ENCODE measurements around the gene GDPD3. TPM values are rescaled to one million over a fixed set of nuclear protein-coding genes. Genes with fewer than 3 reads are reported as not detected.

GDPD3 gene
- polyA plus RNA-seq, 3 donors from 2014 or later, result not detected

DNA sequence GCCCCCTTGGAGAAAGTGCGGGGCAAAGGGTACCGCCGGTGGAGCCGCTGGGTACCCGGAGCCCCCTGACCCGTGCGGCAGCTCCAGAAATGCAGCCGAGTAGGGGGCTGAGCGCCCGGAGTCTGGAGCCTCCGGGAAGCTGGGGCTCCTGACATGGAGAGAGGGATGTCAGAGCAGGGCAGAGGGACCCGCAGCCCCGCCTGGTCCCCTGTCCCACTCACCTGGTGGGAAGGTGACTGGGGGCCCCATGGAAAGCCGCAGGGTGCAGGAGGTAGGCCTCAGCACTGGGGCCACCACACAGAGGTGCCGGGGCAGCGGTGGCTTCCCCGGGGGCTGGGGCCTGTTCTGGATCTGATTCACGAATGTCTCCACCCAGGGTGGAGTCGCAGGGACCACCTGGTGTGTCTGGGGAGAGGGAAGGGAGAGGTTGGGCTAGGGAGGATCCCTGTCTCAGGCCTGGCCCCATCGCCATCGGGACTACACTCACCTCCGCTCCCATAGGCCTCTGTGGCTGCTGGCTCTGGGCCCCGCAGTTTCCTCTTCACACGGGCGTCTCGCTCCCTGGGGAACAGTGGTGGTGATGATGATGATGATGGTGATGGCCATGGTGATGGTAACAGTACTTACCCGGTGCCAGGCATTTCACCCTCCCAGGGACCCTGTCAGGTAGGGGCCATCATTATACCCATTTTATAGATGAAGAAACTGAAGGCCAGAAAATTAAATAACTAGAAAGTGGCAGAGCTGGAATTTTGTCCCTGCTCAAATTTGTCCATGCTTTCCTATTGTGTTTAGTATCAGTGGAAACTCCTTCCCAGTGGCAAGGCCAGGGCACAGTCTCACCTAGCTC lies 26.8 kb downstream of the GDPD3 start:
- H3K4me1 Mint-ChIP-seq, result peaks cover 7% of the 10 kb centered on the region in 2 donors
- H3K9me3 Mint-ChIP-seq, result no peaks in the 10 kb centered on the region
- H3K4me3 Mint-ChIP-seq, result no peak overlapping the region
- peaks cover 0 to 4% (median 1%) of the 10 kb centered on the region in 3 donors for H3K27me3 Mint-ChIP-seq (ENCODE audit: low read depth in 3 of 3)
- peak overlapping the region in 3 of 6 donors; percentile 5 to 23 (median 22) for H3K27ac Mint-ChIP-seq
- no peak for DNase-seq
- H3K36me3 Mint-ChIP-seq, result peaks cover 4 to 24% (median 14%) of the 10 kb centered on the region in 3 donors

DNA sequence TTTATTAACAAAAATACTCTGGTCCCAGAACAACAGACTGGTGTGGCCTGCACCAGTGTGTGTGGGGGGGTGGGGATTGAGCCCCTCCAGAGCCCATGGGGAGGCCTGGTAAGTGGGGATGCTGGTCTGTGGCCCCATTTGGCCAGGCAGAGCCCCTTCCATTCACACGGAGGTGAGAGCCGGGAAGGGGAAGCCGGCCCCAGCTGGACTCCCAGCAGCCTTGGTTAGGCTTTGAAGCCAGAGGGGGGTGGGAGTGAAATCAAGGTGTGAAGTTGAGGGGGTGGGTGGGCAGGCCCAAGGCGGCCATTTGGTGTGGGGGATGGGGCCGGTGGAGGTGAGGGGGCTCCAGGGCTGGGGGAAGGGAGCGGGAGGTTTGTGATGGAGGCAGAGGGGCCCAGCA lies 27.5 kb downstream of the GDPD3 start:
- Mint-ChIP-seq H3K27ac (no peak overlapping the region), H3K36me3 (peaks cover 4 to 24% (median 14%) of the 10 kb centered on the region in 3 donors)

DNA sequence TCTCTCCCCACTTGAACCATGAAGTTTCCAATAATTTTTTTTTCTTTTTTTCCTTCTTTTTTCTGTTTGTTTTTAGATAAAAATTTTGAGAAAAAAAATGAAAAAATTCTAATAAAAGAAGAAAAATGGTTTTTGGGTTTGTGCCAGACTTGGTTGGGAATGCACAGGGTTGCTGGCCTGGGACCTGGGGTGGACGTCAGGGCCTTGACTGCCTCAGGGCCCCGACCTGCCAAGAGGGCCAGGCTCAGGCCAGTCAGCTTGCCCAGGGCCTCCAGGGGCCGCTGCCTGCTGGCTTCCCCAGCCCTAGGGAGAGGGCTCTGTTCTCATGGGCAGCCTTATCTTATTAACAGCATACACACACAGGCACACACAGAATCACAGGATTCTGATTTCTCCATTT lies 28.1 kb downstream of the GDPD3 start:
- Mint-ChIP-seq H3K4me3 (no peak overlapping the region), H3K9me3 (no peaks in the 10 kb centered on the region), H3K27me3 (ENCODE audit: low read depth in 3 of 3) (peaks cover 0 to 4% (median 1%) of the 10 kb centered on the region in 3 donors), H3K36me3 (peaks cover 4 to 24% (median 14%) of the 10 kb centered on the region in 3 donors), H3K4me1 (peaks cover 5% of the 10 kb centered on the region in 2 donors), H3K27ac (no peak overlapping the region)
- no peak for DNase-seq

More for the DNA sequence above, 27.5 kb downstream of the GDPD3 start:
- no peak for DNase-seq
- Mint-ChIP-seq H3K4me1 (peaks cover 5 to 7% of the 10 kb centered on the region in 2 donors), H3K27me3 (ENCODE audit: low read depth in 3 of 3) (peaks cover 0 to 4% (median 1%) of the 10 kb centered on the region in 3 donors), H3K9me3 (no peaks in the 10 kb centered on the region), H3K4me3 (no peak overlapping the region)

DNA sequence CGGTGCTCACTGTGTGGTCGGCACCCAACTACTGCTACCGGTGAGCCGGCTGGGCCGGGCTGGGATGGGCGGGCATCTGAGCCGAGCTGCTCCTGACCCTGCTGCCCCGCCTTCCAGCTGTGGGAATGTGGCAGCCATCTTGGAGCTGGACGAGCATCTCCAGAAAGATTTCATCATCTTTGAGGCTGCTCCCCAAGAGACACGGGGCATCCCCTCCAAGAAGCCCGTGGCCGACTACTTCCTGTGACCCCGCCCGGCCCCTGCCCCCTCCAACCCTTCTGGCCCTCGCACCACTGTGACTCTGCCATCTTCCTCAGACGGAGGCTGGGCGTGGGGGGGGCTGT lies 28.5 kb downstream of the GDPD3 start:
- no peak overlapping the region for H3K4me3 Mint-ChIP-seq
- peaks cover 5 to 7% of the 10 kb centered on the region in 2 donors for H3K4me1 Mint-ChIP-seq
- H3K9me3 Mint-ChIP-seq, result no peaks in the 10 kb centered on the region
- no peak for DNase-seq
- no peak overlapping the region for H3K27ac Mint-ChIP-seq
- peaks cover 4 to 24% (median 14%) of the 10 kb centered on the region in 3 donors for H3K36me3 Mint-ChIP-seq
- H3K27me3 Mint-ChIP-seq (ENCODE audit: low read depth in 3 of 3), result peaks cover 0 to 4% (median 1%) of the 10 kb centered on the region in 3 donors

DNA sequence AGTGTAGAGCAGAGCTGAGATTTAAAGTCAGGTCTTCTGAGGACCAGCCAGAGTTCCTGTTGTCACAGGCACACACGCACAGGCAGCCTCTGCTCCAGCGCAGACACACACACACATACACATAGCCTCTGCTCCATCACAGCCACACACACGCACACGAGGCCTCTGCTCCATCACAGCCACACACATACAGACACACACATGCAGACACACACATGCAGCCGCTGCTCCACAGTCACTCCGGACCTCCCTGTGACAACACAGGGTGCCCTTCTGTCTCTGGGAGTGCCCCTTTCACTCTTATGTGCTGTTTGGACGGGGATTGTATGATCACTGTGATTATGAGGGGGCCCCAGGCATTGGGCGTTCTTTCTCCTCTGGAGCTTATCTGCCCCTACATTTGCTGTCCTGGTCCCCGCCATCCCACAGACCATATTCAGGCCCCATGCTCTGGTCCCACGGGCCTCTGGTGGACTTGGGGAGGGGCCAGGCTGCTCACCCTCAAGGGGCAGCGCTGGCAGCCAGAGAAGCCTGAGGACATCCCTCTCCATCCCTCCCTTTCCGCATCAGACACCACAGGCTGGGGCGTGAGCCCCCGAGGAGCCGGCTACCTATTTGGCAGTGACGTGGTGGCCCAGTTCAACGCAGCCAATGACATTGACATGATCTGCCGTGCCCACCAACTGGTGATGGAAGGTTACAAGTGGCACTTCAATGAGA lies 29.1 kb downstream of the GDPD3 start:
- Mint-ChIP-seq H3K27me3 (ENCODE audit: low read depth in 3 of 3) (peaks cover 0 to 4% (median 1%) of the 10 kb centered on the region in 3 donors), H3K4me3 (no peak overlapping the region), H3K27ac (peak overlapping the region in 1 of 6 donors; percentile 64), H3K36me3 (peaks cover 4 to 28% (median 14%) of the 10 kb centered on the region in 3 donors), H3K9me3 (no peaks in the 10 kb centered on the region), H3K4me1 (peaks cover 5 to 12% of the 10 kb centered on the region in 2 donors)
- DNase-seq, result no peak

DNA sequence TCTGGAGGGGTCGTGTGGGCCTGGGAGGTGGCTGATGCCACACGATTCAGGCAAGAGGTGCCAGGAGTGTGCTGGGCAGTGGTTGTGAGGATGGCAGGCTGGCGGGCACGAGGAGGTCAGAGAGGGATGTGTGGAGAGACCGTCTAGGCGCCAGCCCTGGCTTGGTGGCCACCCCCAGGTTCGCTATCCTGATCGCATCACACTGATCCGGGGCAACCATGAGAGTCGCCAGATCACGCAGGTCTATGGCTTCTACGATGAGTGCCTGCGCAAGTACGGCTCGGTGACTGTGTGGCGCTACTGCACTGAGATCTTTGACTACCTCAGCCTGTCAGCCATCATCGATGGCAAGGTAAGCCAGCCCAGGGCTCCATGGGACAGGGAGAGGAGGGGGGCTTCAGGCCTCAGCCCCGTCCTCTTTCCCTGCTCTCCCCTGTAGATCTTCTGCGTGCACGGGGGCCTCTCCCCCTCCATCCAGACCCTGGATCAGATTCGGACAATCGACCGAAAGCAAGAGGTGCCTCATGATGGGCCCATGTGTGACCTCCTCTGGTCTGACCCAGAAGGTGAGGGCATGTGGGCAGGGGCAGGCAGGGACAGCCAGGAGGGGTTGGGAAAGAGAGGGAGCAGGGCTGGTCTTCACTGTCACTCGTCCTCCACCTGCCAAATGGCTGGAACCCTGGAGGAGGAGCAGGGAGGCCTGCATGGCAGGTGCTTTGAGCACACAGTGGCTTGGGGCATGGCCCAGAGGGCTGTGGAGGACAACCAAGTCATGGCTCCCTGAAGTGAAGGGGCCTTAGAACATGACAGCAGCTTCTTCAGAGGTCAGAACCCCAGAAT lies 29.9 kb downstream of the GDPD3 start:
- Mint-ChIP-seq H3K27me3 (ENCODE audit: low read depth in 3 of 3) (peaks cover 0 to 4% (median 1%) of the 10 kb centered on the region in 3 donors), H3K36me3 (peaks cover 4 to 28% (median 14%) of the 10 kb centered on the region in 3 donors), H3K9me3 (no peaks in the 10 kb centered on the region), H3K27ac (peak overlapping the region in 5 of 6 donors; percentile 17 to 75 (median 60)), H3K4me1 (peaks cover 9 to 15% of the 10 kb centered on the region in 2 donors), H3K4me3 (no peak overlapping the region)
- DNase-seq, result no peak

DNA sequence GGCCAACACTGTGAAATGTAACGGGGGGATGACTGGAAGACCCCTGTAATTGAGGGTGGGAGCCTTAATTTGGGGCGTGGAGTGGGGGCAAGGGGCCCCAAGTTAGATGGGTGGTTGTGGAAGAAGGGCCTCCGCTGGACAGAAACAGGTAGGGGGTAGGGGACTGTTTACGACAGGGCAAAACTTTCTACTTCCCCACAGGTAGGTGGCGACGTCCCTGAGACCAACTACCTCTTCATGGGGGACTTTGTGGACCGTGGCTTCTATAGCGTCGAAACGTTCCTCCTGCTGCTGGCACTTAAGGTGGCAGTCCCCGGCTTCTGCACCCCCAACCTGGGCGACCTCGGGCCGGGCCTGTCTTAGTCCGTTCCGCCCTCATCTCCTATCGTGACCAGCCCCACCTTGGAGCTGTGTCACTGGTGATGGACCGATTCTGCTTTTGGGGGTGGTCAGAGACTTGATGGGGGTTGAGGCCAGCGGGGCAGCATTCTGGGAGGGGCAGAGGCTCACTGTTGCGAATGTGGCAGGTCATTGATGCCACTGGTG lies 30.7 kb downstream of the GDPD3 start:
- Mint-ChIP-seq H3K36me3 (peaks cover 4 to 27% (median 14%) of the 10 kb centered on the region in 3 donors), H3K27me3 (ENCODE audit: low read depth in 3 of 3) (peaks cover 0 to 2% (median 1%) of the 10 kb centered on the region in 3 donors), H3K4me3 (no peak overlapping the region), H3K4me1 (peaks cover 17 to 23% of the 10 kb centered on the region in 2 donors), H3K9me3 (no peaks in the 10 kb centered on the region), H3K27ac (peak overlapping the region in 3 of 6 donors; percentile 52 to 75 (median 70))
- no peak for DNase-seq

DNA sequence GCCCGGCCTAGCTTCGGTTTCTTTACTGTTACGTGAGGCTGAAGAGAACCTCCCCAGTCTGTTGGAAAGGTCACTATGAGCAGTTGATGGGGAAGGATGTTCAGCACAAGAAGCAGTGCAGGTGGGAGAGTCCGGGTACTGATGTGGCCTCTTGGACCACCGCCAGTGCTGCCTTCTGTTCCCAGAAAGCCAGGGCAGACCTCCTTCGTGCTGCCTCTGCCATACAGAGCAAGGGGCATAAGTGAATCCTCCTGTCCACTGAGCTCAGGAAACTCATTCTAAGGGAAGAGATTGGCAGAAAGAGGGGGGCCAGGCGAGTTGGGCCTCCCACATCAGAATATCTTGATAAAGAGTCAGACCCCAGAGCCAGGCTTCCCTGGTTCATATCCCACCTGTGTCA lies 33.9 kb downstream of the GDPD3 start:
- DNase-seq, result no peak
- Mint-ChIP-seq H3K4me3 (no peak overlapping the region), H3K27me3 (ENCODE audit: low read depth in 3 of 3) (peaks cover 7 to 14% (median 9%) of the 10 kb centered on the region in 3 donors), H3K4me1 (peaks cover 43 to 52% of the 10 kb centered on the region in 2 donors), H3K9me3 (no peaks in the 10 kb centered on the region), H3K27ac (peak overlapping the region in 4 of 6 donors; percentile 16 to 64 (median 30)), H3K36me3 (peaks cover 4 to 24% (median 14%) of the 10 kb centered on the region in 3 donors)

DNA sequence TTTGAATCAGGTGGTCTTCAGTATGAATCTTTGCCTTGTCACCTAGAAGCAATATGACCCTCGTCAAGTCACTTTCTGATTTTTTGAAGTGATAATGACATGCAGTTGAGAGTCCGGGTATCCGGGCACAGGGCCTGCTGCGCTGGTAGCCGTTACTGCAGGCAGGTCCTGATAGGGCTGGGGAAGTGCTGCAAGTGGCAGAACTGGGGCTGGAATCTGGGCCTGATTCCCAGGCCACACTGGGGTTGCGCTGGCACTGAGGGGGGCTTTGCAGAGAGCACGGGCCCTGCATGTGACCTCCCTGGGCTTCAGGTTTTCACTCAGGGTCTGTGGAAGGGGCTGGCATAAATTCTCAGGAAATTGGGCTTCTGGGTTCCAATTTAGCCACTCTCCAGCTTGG lies 34.6 kb downstream of the GDPD3 start:
- Mint-ChIP-seq H3K9me3 (no peaks in the 10 kb centered on the region), H3K4me3 (no peak overlapping the region), H3K4me1 (peaks cover 42 to 52% of the 10 kb centered on the region in 2 donors), H3K36me3 (peaks cover 4 to 20% (median 10%) of the 10 kb centered on the region in 3 donors), H3K27ac (peak overlapping the region in 2 of 6 donors; percentile 22 to 36), H3K27me3 (ENCODE audit: low read depth in 3 of 3) (peaks cover 7 to 15% (median 9%) of the 10 kb centered on the region in 3 donors)
- no peak for DNase-seq

DNA sequence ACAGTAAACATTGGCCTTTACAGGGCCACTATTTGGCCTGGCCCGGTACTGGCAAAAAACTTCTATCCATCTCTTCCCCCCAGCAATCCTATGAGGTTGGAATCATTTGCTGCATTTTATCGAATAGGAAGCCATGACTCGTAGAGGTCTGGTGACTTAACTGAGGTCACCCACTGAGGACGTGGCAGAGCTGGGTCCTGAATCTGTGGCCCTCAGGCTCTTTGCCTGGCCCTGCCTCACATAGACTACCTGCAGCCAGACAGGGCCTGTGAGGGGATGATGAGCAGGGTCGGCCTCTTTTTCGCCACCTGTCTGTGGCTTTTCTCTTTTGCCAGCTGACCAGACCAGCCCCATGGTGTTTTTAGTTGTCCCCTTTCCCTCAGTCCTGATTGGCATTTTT lies 35.7 kb downstream of the GDPD3 start:
- Mint-ChIP-seq H3K4me3 (peak overlapping the region; percentile 89 to 96 (median 94)), H3K27ac (peak overlapping the region; percentile 52 to 99 (median 96)), H3K4me1 (peaks cover 40 to 52% of the 10 kb centered on the region in 2 donors), H3K9me3 (no peaks in the 10 kb centered on the region), H3K27me3 (ENCODE audit: low read depth in 3 of 3) (peaks cover 7 to 15% (median 9%) of the 10 kb centered on the region in 3 donors), H3K36me3 (peaks cover 4 to 15% (median 6%) of the 10 kb centered on the region in 3 donors)
- DNase-seq, result no peak

DNA sequence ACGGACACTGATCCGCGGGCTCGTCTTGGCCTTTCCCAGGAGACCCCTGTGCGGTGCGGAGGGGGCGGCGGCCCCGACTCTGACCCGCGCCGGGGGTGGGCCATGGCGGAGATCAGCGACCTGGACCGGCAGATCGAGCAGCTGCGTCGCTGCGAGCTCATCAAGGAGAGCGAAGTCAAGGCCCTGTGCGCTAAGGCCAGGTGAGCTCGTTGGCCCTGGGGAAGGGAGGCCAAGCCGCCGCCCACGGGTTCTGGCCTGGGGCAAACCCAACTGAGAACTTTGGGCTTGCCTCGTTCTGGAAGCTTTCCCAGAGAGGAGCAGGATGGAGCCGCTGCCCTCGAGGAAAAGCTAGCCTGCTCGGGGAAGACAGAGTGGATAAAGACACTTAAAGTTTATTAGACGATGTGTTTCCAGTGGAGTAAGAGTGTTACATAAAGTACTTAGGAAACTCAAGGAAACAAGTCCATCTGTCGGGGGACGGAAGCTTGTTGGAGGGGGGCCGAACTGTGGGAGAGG lies 37.0 kb downstream of the GDPD3 start:
- H3K27me3 Mint-ChIP-seq (ENCODE audit: low read depth in 3 of 3), result peaks cover 7 to 16% (median 9%) of the 10 kb centered on the region in 3 donors
- H3K4me1 Mint-ChIP-seq, result peaks cover 40 to 46% of the 10 kb centered on the region in 2 donors
- DNase-seq, result peak in 1 of 3 donors; percentile 11
- H3K27ac Mint-ChIP-seq, result peak overlapping the region; percentile 87 to 99 (median 97)
- H3K36me3 Mint-ChIP-seq, result peaks cover 0 to 14% (median 4%) of the 10 kb centered on the region in 3 donors
- peak overlapping the region; percentile 89 to 96 (median 94) for H3K4me3 Mint-ChIP-seq
- H3K9me3 Mint-ChIP-seq, result no peaks in the 10 kb centered on the region

DNA sequence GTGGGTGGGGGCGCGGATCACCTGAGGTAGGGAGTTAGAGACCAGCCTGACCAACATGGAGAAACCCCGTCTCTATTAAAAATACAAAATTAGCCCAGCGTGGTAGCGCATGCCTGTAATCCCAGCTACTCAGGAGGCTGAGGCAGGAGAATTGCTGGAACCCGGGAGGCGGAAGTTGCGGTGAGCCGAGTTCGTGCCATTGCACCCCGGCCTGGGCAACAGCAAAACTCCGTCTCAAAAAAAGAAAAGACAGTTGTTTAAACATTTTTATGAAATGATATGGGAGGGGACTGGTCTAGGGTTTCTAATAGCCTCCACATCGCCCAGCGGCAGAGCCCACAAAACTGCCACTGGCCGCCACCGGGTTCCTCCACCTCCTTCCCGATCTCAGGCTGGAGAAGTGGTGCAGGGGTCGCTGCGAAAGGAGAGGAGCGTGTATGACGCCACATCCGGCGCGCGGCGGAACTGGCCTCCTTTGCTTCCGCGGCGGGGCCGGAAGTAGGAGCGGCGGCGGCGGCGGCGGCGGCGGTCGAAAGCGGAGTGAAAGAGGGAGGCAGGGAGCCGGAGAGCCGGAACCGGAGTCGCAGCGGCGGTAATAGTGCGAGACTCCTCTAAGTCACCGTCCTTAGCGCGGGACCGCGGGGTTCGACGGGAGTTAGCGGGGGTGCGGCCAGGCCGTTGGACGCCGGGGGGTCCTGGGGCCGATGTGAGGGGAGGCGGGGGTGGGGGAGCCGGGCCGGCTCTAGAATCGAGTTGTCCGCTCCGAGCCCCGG lies 37.6 kb downstream of the GDPD3 start, which contains the start of gene PPP4C:
TSS of gene PPP4C (plus strand) at position 492 of the 773 bp plus-strand sequence. CDS start 384 bp downstream, outside the sequence.
- H3K4me1 Mint-ChIP-seq, result peaks cover 40 to 46% of the 10 kb centered on the region in 2 donors
- H3K9me3 Mint-ChIP-seq, result no peaks in the 10 kb centered on the region
- peaks cover 0 to 17% (median 4%) of the 10 kb centered on the region in 3 donors for H3K36me3 Mint-ChIP-seq
- peak within 1 kb of the TSS; percentile 89 to 96 (median 94) for H3K4me3 Mint-ChIP-seq
- peak; percentile 92 to 93 (median 93) for DNase-seq
- peaks cover 7 to 16% (median 9%) of the 10 kb centered on the region in 3 donors for H3K27me3 Mint-ChIP-seq (ENCODE audit: low read depth in 3 of 3)
- H3K27ac Mint-ChIP-seq, result peak within 1 kb of the TSS; percentile 93 to 99 (median 98)
